C4-2B (cell line): ENCODE data around the gene GPBP1L1.

ENCODE experiments used
- ZFX ChIP-seq: fragments of 450-650 bp; IDR thresholded peaks from 2 replicates; pipeline ENCODE4 v1.6.1; 2017
- TF ChIP-seq, protein P1 (sequence below): fragments of 450-650 bp; conservative IDR thresholded peaks from 2 replicates; pipeline ENCODE4 v1.5.1; 2017; ENCODE audit warnings: mild to moderate bottlenecking

- TF ChIP-seq, protein P1, sequence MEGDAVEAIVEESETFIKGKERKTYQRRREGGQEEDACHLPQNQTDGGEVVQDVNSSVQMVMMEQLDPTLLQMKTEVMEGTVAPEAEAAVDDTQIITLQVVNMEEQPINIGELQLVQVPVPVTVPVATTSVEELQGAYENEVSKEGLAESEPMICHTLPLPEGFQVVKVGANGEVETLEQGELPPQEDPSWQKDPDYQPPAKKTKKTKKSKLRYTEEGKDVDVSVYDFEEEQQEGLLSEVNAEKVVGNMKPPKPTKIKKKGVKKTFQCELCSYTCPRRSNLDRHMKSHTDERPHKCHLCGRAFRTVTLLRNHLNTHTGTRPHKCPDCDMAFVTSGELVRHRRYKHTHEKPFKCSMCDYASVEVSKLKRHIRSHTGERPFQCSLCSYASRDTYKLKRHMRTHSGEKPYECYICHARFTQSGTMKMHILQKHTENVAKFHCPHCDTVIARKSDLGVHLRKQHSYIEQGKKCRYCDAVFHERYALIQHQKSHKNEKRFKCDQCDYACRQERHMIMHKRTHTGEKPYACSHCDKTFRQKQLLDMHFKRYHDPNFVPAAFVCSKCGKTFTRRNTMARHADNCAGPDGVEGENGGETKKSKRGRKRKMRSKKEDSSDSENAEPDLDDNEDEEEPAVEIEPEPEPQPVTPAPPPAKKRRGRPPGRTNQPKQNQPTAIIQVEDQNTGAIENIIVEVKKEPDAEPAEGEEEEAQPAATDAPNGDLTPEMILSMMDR, result no peak
- TF ChIP-seq ZFX, result no peak
Measured at GRCh38 chr1:45722809-45723208, 36.5 kb upstream of the GPBP1L1 start.
